ENCODE measurements around the gene EDIL3.

DNA sequence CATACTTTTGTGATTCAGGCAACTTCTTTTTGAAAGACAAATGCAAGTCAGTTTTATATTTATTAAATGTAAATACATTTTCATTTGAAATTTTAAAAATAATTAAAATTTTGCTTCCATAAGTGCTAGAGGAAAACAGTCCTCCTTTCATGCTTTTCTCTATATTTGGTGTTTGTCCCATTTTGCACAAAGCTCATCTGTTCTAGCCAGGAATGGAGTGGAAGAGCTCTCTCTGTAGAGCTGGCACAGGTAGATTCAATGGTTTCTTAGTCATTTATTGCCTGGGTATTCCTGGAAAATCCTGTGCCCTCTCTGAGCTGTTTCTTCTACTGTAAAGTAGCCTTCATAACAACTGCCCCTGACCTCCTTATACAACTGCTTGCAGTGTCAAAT is 396.4 kb downstream of the EDIL3 start:
- TF ChIP-seq, protein P1, sequence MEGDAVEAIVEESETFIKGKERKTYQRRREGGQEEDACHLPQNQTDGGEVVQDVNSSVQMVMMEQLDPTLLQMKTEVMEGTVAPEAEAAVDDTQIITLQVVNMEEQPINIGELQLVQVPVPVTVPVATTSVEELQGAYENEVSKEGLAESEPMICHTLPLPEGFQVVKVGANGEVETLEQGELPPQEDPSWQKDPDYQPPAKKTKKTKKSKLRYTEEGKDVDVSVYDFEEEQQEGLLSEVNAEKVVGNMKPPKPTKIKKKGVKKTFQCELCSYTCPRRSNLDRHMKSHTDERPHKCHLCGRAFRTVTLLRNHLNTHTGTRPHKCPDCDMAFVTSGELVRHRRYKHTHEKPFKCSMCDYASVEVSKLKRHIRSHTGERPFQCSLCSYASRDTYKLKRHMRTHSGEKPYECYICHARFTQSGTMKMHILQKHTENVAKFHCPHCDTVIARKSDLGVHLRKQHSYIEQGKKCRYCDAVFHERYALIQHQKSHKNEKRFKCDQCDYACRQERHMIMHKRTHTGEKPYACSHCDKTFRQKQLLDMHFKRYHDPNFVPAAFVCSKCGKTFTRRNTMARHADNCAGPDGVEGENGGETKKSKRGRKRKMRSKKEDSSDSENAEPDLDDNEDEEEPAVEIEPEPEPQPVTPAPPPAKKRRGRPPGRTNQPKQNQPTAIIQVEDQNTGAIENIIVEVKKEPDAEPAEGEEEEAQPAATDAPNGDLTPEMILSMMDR (IDR thresholded peaks at IDR 0.05; ENCODE audit: low read depth, low read length): no peak
- no peak for TF ChIP-seq EZH2phosphoT487 (IDR thresholded peaks at IDR 0.05; ENCODE audit: low read depth)
